GM19467 (cell line): ENCODE data around the gene NCSTN.

Experiments used
- ATAC-seq: cut with Tn5 transposase; IDR thresholded peaks from one replicate; pipeline ENCODE4 v1.9.1; 2021; ENCODE audit warnings: mild to moderate bottlenecking, moderate library complexity; ENCODE audit not compliant: unreplicated experiment

The NCSTN gene

GRCh38 chr1:160404094-160404493 is 60.9 kb downstream of the NCSTN start:
- no peak for ATAC-seq

DNA sequence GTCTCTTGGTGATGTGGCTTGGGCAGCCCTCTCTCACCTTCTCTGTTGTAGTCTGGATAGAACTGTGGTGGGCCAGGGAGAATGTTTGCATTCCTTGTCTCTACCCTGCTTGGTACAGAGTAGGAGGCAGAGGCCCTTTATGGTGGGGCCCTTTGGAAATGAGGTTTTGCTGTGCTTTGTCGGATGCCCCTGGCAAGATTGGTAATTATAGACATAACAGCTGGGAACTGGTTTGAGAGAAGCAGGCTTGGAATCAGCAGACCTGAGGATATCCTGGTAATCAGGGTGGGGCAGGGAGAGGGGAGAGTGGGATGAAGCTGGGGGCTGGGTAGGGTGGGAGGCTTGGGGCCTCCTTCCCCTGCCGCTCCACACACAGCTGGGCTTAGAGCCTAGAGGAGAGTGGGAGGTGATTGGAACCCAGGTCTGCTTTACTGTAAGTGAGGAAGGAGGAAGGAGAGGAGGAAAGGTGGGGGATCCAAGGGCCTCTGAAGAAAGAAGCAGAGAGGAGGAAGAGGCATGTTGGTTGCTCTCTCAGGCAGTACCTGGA is 62.2 kb downstream of the NCSTN start:
- ATAC-seq = no peak

GRCh38 chr1:160406131-160406968 is 63.2 kb downstream of the NCSTN start:
- ATAC-seq = no peak

GRCh38 chr1:160407839-160408801 is 64.9 kb downstream of the NCSTN start:
- no peak for ATAC-seq
